Cerebellar cortex (tissue), 1 donor: ENCODE measurements around the gene EFHC1.

Experiments used
- DNase-seq: peaks from one replicate; pipeline ENCODE4 v3.0.0-alpha.2; 2015; ENCODE audit warnings: low spot score

The EFHC1 gene

GRCh38 chr6:52518279-52518945, 98.3 kb downstream of the EFHC1 start:
- DNase-seq, result no peak

- no peak for DNase-seq
Measured at GRCh38 chr6:52519618-52520017, 99.5 kb downstream of the EFHC1 start.

- no peak for DNase-seq
Measured at GRCh38 chr6:52522151-52522626, 102.0 kb downstream of the EFHC1 start.

GRCh38 chr6:52522655-52523054, 102.5 kb downstream of the EFHC1 start:
- no peak for DNase-seq

- no peak for DNase-seq
Measured at GRCh38 chr6:52523378-52524142, 103.4 kb downstream of the EFHC1 start.

- no peak for DNase-seq
Measured at GRCh38 chr6:52524918-52525317, 104.8 kb downstream of the EFHC1 start.

- no peak for DNase-seq
Measured at GRCh38 chr6:52526634-52527033, 106.5 kb downstream of the EFHC1 start.

GRCh38 chr6:52527436-52527835, 107.3 kb downstream of the EFHC1 start:
- no peak for DNase-seq

GRCh38 chr6:52529311-52529710, 109.2 kb downstream of the EFHC1 start:
- DNase-seq, result no peak

- no peak for DNase-seq
Measured at GRCh38 chr6:52530351-52530750, 110.2 kb downstream of the EFHC1 start.

- no peak for DNase-seq
Measured at GRCh38 chr6:52531396-52531795, 111.3 kb downstream of the EFHC1 start.

- DNase-seq, result no peak
Measured at GRCh38 chr6:52531834-52532233, 111.7 kb downstream of the EFHC1 start.

- no peak for DNase-seq
Measured at GRCh38 chr6:52532457-52532856, 112.3 kb downstream of the EFHC1 start.

GRCh38 chr6:52533491-52533890, 113.3 kb downstream of the EFHC1 start:
- no peak for DNase-seq

GRCh38 chr6:52534363-52534762, 114.2 kb downstream of the EFHC1 start:
- DNase-seq, result no peak

GRCh38 chr6:52534966-52535390, 114.8 kb downstream of the EFHC1 start:
- DNase-seq, result no peak

- no peak for DNase-seq
Measured at GRCh38 chr6:52535711-52536423, 115.7 kb downstream of the EFHC1 start.

GRCh38 chr6:52536424-52536916, 116.3 kb downstream of the EFHC1 start:
- no peak for DNase-seq

- DNase-seq, result no peak
Measured at GRCh38 chr6:52537001-52537753, 117.0 kb downstream of the EFHC1 start.

GRCh38 chr6:52538252-52538900, 118.2 kb downstream of the EFHC1 start:
- DNase-seq, result no peak

- no peak for DNase-seq
Measured at GRCh38 chr6:52538901-52539354, 118.8 kb downstream of the EFHC1 start.
